H54 (cell line): Measurements from ENCODE around the gene IVD.

Experiments used
- DNase-seq: peaks from one replicate; pipeline ENCODE4 v3.0.0; 2011; ENCODE audit warnings: low spot score, mixed read lengths; ENCODE audit not compliant: insufficient read length
- FAIRE-seq: peaks from 3 replicates; lab custom pipeline; 2011; peaks lifted over from hg19 to GRCh38; lab: Jason Lieb, UNC
- POLR2A ChIP-seq: IDR thresholded peaks from 2 replicates; pipeline ENCODE4 v1.6.1; 2011; ENCODE audit warnings: low read depth, mild to moderate bottlenecking, low read length

IVD gene

DNA sequence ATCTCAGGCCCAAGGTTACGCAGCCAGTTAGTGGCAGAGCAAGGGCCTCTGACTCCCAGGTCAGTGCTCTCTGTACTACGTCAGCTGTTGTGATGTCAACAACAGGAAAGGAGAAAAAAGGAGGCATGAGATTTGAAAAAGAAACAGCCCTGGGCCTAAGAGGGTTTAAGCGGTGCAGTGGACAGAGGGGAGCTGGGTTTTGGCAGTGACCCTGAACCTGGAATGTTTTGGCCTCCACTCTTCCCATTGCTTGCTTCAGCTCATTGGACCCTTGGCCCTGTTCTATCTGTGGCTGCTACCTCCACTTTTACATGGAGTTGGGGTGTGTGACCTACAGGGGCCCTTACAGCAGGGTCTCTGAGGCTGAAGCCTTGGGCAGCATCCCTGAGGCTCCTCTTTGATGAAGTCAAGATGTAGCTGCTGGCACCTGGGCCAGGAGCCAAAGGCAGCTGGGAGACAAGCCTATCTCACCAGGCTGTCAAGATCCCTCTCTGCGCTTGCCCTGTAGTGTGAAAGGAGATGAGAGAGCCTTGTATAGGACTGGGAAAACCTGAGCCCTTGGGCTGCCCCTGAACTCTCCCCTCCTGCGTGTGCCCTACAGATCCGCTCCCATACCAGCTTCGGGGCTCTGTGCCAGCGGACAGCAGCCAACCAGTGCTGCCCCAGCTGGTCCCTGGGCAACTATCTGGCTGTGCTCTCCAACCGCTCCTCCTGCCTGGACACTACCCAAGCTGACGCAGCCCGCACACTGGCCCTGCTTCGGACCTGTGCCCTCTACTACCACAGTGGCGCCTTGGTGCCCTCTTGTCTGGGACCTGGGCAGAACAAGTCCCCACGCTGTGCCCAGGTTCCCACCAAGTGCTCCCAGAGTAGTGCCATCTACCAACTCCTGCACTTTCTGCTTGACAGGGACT lies 38.9 kb upstream of the IVD start:
- no peak for TF ChIP-seq POLR2A
- no peak for DNase-seq
- FAIRE-seq, result no peak

DNA sequence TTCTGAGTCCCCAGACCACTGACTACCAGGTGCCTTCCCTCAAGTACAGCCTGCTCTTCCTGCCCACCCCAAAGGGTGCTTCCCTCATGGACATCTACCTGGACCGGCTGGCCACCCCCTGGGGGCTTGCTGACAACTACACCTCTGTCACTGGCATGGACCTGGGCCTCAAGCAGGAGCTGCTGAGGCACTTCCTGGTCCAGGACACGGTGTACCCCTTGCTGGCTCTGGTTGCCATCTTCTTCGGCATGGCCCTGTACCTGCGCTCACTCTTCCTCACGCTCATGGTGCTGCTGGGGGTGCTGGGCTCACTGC lies 38.3 kb upstream of the IVD start:
- DNase-seq (no peak), FAIRE-seq (no peak)
- TF ChIP-seq POLR2A, result no peak

DNA sequence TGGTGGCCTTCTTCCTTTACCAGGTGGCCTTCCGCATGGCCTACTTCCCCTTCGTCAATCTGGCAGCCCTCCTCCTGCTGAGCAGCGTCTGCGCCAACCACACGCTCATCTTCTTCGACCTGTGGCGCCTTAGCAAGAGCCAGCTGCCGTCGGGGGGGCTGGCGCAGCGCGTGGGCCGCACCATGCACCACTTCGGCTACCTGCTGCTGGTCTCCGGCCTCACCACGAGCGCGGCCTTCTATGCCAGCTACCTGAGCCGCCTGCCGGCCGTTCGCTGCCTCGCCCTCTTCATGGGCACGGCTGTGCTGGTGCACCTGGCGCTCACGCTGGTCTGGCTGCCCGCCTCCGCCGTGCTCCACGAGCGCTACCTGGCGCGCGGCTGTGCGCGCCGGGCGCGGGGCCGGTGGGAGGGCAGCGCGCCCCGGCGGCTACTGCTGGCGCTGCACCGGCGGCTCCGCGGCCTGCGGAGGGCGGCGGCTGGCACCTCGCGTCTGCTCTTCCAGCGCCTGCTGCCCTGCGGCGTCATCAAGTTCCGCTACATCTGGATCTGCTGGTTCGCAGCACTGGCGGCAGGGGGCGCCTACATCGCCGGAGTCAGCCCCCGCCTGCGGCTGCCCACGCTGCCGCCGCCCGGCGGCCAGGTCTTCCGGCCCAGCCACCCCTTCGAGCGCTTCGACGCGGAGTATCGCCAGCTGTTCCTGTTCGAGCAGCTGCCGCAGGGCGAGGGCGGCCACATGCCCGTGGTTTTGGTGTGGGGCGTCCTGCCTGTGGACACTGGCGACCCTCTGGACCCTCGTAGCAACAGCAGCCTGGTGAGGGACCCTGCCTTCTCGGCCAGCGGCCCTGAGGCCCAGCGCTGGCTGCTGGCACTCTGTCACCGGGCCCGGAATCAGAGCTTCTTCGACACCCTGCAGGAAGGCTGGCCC lies 37.6 kb upstream of the IVD start:
- FAIRE-seq (no peak), DNase-seq (peak; percentile 95)
- TF ChIP-seq POLR2A, result no peak

DNA sequence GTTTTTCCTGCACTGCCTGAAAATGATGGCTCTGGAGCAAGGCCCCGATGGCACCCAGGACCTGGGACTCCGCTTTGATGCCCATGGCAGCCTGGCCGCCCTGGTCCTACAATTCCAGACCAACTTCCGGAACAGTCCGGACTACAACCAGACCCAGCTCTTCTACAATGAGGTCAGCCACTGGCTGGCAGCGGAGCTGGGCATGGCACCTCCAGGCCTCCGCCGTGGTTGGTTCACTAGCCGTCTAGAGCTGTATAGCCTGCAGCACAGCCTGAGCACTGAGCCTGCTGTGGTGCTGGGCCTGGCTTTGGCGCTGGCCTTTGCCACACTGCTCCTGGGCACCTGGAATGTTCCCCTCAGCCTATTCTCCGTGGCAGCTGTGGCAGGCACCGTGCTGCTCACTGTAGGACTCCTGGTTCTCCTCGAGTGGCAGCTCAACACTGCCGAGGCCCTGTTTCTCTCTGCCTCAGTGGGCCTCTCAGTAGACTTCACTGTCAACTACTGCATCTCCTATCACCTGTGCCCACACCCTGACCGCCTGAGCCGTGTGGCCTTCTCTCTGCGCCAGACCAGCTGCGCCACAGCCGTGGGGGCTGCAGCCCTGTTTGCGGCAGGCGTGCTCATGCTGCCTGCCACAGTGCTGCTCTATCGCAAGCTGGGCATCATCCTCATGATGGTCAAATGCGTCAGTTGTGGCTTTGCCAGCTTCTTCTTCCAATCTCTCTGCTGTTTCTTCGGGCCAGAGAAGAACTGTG lies 36.7 kb upstream of the IVD start:
- TF ChIP-seq POLR2A, result no peak
- DNase-seq, result no peak
- no peak for FAIRE-seq

DNA sequence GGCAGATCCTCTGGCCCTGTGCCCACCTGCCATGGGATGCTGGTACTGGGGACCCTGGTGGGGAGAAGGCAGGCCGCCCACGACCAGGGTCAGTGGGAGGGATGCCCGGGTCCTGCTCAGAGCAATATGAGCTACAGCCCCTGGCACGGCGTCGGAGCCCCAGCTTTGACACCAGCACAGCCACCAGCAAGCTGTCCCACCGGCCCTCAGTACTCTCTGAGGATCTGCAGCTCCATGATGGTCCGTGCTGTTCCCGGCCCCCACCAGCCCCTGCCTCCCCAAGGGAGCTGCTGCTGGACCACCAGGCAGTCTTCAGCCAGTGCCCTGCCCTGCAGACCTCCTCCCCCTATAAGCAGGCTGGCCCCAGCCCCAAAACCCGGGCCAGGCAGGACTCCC lies 36.1 kb upstream of the IVD start:
- no peak for DNase-seq
- FAIRE-seq, result no peak
- TF ChIP-seq POLR2A, result no peak

DNA sequence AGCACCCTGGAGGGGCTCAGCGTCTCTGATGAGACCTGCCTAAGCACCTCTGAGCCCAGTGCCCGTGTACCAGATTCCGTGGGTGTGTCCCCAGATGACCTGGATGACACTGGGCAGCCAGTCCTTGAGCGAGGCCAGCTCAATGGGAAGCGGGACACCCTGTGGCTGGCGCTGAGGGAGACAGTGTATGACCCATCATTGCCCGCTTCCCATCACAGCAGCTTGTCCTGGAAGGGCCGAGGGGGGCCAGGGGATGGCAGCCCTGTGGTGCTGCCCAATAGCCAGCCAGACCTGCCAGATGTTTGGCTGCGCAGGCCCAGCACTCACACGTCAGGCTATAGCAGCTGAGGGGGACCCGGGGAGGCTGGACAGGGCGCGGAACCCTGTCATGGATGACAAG lies 35.6 kb upstream of the IVD start:
- FAIRE-seq (no peak), DNase-seq (no peak)
- no peak for TF ChIP-seq POLR2A

DNA sequence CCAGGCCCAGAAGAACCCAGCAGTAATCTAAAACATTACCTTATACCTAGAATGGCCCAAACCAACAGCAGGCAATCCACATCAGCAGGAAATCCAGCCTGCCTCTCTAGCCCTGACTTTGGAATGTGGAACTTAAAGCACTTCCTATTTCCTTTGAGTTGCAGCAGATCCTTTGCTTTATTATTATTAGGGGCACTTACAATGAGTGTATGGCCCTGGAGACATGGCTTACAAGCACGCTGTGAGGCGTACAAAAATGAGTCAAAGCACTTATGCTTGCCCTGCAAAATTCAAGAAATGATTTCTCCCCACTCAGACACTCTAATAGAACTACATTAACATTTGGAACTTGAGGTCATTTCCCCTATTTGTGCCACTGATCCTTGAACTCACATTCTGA lies 32.6 kb upstream of the IVD start:
- DNase-seq (no peak), FAIRE-seq (no peak)
- TF ChIP-seq POLR2A, result no peak

DNA sequence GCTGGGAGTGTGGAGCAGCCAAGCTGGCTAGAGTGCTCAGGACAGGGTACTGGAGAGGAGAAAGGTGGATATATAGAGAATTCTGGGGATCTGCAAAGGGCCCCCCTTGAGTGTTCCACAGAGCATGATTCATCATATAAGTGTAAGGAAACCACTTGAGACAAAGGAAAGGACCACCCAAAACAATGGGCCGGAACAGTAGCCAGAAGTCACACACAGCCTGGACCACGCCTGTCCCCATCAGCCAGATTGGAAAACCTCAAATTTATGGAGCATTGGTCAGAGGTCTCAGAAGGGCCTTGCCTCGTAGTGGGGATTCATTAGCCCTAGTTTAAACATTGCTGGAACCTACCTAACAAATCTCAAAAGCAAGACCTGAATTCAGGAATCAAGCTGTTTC lies 28.0 kb upstream of the IVD start:
- no peak for FAIRE-seq
- no peak for DNase-seq
- TF ChIP-seq POLR2A, result no peak

DNA sequence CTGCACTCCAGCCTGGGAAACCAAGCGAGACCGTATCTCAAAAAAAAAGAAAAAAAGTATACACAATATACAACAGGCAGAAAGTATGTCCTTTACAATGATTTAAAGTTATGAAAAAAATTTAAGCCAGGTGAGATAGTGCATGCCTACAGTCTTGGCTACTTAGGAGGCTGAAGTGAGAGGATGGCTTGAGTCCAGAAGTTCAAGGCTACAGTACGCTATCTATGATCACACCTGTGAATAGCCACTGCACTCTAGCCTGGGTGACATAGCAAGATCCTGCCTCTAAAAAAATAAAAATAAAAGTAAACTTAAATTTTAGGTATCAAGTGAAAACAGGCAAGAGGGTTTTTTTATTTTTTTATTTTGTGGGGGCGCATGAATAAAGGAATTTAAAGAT lies 26.2 kb upstream of the IVD start:
- DNase-seq (no peak), FAIRE-seq (no peak)
- TF ChIP-seq POLR2A, result no peak

DNA sequence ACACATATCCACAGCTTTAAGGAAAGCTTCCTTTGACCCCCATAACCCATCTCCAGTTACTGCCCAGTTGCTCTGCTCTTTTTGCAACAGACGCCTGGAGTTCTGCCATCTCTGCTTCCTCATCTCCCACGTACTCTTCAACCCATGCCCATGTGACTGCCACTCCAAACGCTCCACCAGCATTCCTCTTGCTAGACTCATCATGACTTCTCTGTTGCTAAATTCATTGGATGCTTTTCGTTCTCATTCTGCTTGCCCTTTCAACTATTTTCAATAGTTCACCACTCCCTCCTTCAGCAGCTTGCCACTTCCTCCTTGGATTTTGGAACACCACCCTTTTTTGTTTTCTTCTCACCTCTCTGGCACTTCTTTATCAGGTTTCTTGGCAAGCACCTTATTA lies 25.7 kb upstream of the IVD start:
- TF ChIP-seq POLR2A, result no peak
- DNase-seq, result peak; percentile 90
- peak; percentile 95 for FAIRE-seq

DNA sequence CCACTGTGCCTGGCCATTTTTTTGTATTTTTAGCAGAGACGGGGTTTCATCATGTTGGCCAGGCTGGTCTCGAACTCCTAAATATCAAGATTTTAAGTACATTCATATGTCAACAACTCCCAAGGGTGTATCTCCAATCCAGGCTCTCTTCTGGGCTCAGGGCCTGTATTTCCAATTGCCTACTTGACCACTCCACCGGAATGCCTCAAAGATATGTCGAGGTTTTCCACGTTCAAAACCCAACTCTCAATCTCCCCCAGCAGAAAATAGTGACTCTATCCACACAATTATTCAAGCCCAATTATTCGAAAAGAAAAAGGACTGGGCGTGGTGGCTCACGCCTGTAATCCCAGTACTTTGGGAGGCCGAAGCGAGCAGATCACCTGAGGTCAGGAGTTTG lies 25.0 kb upstream of the IVD start:
- no peak for TF ChIP-seq POLR2A
- DNase-seq, result no peak
- no peak for FAIRE-seq

DNA sequence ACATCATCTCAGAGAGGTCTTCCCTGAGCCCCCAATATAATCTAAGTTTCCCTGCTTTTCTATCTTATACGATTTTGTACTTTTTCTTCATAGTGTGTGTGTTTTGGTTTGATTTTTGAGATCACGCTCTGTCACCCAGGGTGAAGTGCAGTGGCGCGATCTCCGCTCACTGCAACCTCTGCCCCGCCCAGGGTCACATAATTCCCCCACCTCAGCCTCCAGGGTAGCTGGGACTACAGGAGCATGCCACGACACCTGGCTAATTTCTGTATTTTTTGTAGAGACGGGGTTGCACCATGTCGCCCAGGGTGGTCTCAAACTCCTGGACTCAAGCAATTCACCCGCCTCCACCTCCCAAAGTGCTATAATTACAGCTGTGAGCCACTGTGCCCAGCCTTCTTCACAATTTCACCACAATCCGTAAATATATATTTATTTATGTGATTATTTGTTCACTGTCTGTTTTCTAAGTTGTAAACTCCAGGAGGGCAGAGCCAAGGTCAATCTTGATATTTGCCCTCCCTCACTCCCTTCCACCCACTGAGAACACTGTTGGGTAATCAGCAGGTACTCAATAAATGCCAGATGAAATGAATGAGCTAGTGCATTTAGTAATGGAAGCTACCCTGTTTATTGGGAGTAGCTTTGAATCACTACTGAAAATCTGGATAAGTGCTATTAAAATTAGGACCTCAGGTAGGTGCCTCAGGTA lies 23.6 kb upstream of the IVD start:
- no peak for DNase-seq
- FAIRE-seq, result no peak
- no peak for TF ChIP-seq POLR2A
